HCT116 (cell line): ENCODE results near the gene FMN1. TPM values are rescaled to one million over a fixed set of nuclear protein-coding genes. Genes with fewer than 3 reads are reported as not detected.
A peak's percentile ranks its signal among the peaks of the same experiment; 100 is the strongest.

ENCODE experiments used
- ATAC-seq: fragments of 200-7000 bp; cut with Tn5 transposase; 2 replicates; pipeline ENCODE4 v1.9.1; 2020; ENCODE audit warnings: mild to moderate bottlenecking, moderate library complexity
- BruUV-seq: library from RNA; stranded (reverse); fragments of 400-500 nt; replicated peaks from 2 replicates; lab custom pipeline; 2021; lab: Mats Ljungman, UMichigan
- CTCF ChIA-PET: fragments of 300-600 bp; sonication (Branson Sonifier 250); formaldehyde crosslinking; loops from one replicate; lab custom pipeline; 2021; ENCODE audit warnings: antibody characterized with exemption; lab: Charles Lee
- POLR2A ChIA-PET: fragments of 300-600, 350-600 bp; sonication (Branson Sonifier 250); formaldehyde crosslinking; loops from one replicate; lab custom pipeline; 2021; ENCODE audit warnings: antibody characterized with exemption; lab: Charles Lee
- RAD21 ChIA-PET, 2 experiments: fragments of 300-600 bp; sonication (Branson Sonifier 250); formaldehyde crosslinking; loops; one replicate each; lab custom pipeline; 2023; ENCODE audit warnings: low total read pairs in 2 of 2; ENCODE audit not compliant: uncharacterized antibody in 2 of 2, unreplicated experiment in 2 of 2, low non-redundant PET in 1 of 2; lab: Charles Lee
- DNase-seq: peaks from one replicate; pipeline ENCODE4 v3.0.0-alpha.2; 2010; ENCODE audit warnings: low read depth, low spot score
- H2AFZ ChIP-seq: fragments of 200-600 bp; shearing (Covaris generic), sonication (generic); 2 replicates; pipeline ENCODE4 v1.6.1; 2017; ENCODE audit warnings: low read depth, mixed run types, mixed read lengths, antibody characterized with exemption, low read length; ENCODE audit not compliant: poor library complexity, severe bottlenecking
- H3K27ac ChIP-seq: 2 replicates; pipeline ENCODE4 v1.5.1; 2012; ENCODE audit warnings: low read depth, low read length
- H3K27me3 ChIP-seq: fragments of 200-600 bp; sonication (generic); 2 replicates; pipeline ENCODE4 v1.6.1; 2016; ENCODE audit warnings: mixed run types, low read length, mixed read lengths; ENCODE audit not compliant: insufficient read depth
- H3K36me3 ChIP-seq, 2 experiments: fragments of 200-500 bp in 1 of 2; fragments of 200-600 bp in 1 of 2; sonication (Bioruptor generic) in 1 of 2; sonication (generic) in 1 of 2; 2 replicates each; pipeline versions ENCODE4 v1.5.1 to v1.6.1; 2014 to 2016; ENCODE audit warnings: low read length in 2 of 2, inconsistent platforms in 1 of 2, mixed read lengths in 1 of 2, mixed run types in 1 of 2; ENCODE audit not compliant: insufficient read depth in 2 of 2, control insufficient read depth in 1 of 2
- H3K4me1 ChIP-seq, 2 experiments: fragments of 200-600 bp in 1 of 2; sonication (generic) in 1 of 2; 2 replicates each; pipeline versions ENCODE4 v1.5.1 to v1.6.1; 2012 to 2017; ENCODE audit warnings: low read length in 2 of 2, inconsistent platforms in 1 of 2, mild to moderate bottlenecking in 1 of 2, mixed read lengths in 1 of 2, mixed run types in 1 of 2, moderate library complexity in 1 of 2; ENCODE audit not compliant: insufficient read depth in 2 of 2, control insufficient read depth in 1 of 2
- H3K4me2 ChIP-seq: fragments of 200-600 bp; sonication (generic); 2 replicates; pipeline ENCODE4 v1.6.1; 2017; ENCODE audit warnings: mixed run types, low read length, mixed read lengths
- H3K4me3 ChIP-seq, 2 experiments: fragments of 200-600 bp in 1 of 2; sonication (generic) in 1 of 2; replicated peaks in 1 of 2; 2 replicates each; pipeline ENCODE4 v1.5.1; 2011 to 2016; ENCODE audit warnings: low read length in 2 of 2, control low read depth in 1 of 2, low read depth in 1 of 2, mild to moderate bottlenecking in 1 of 2, mixed read lengths in 1 of 2, mixed run types in 1 of 2
- H3K79me2 ChIP-seq: fragments of 200-600 bp; sonication (generic); 2 replicates; pipeline ENCODE4 v1.6.1; 2017; ENCODE audit warnings: mild to moderate bottlenecking, mixed run types, low read length, moderate library complexity, mixed read lengths; ENCODE audit not compliant: insufficient read depth
- H3K9ac ChIP-seq: fragments of 200-600 bp; sonication (generic); 2 replicates; pipeline ENCODE4 v1.6.1; 2016; ENCODE audit warnings: low read length, mixed read lengths
- H3K9me2 ChIP-seq: fragments of 200-600 bp; sonication (generic), shearing (Covaris generic); 2 replicates; pipeline ENCODE4 v1.6.1; 2017; ENCODE audit warnings: mixed run types, mild to moderate bottlenecking, moderate library complexity; ENCODE audit not compliant: insufficient read depth
- H3K9me3 ChIP-seq, 2 experiments: fragments of 200-500 bp in 1 of 2; fragments of 200-600 bp in 1 of 2; sonication (Bioruptor generic) in 1 of 2; sonication (generic) in 1 of 2; 2 replicates each; pipeline ENCODE4 v1.6.1; 2014 to 2017; ENCODE audit warnings: low read length in 2 of 2, mixed read lengths in 2 of 2, inconsistent platforms in 1 of 2, low read depth in 1 of 2, mild to moderate bottlenecking in 1 of 2, mixed run types in 1 of 2, moderate library complexity in 1 of 2; ENCODE audit not compliant: control insufficient read depth in 1 of 2, insufficient read depth in 1 of 2
- H4K20me1 ChIP-seq: fragments of 200-600 bp; sonication (generic), shearing (Covaris generic); 2 replicates; pipeline ENCODE4 v1.6.1; 2017; ENCODE audit warnings: mixed run types, mild to moderate bottlenecking, moderate library complexity; ENCODE audit not compliant: insufficient read depth
- EGR1 ChIP-seq: IDR thresholded peaks from 2 replicates; pipeline ENCODE4 v1.6.1; 2012; ENCODE audit warnings: low read depth
- EZH2 ChIP-seq: fragments of 200-600 bp; sonication (generic); IDR thresholded peaks from 2 replicates; pipeline ENCODE4 v1.6.1; 2017; ENCODE audit warnings: antibody characterized with exemption, mixed run types
- EZH2phosphoT487 ChIP-seq: fragments of 200-600 bp; IDR thresholded peaks from 2 replicates; pipeline ENCODE4 v1.6.1; 2018; ENCODE audit warnings: antibody characterized with exemption, borderline replicate concordance
- POLR2AphosphoS5 ChIP-seq: IDR thresholded peaks from 2 replicates; pipeline ENCODE4 v1.6.1; 2011; ENCODE audit warnings: mild to moderate bottlenecking, low read depth, low read length, moderate library complexity
- RAD21 ChIP-seq: IDR thresholded peaks from 2 replicates; pipeline ENCODE4 v1.6.1; 2012; ENCODE audit warnings: low read depth, mild to moderate bottlenecking
- SP1 ChIP-seq: IDR thresholded peaks from 2 replicates; pipeline ENCODE4 v1.6.1; 2012; ENCODE audit warnings: low read depth
- SRF ChIP-seq: IDR thresholded peaks from 2 replicates; pipeline ENCODE4 v1.6.1; 2012; ENCODE audit warnings: low read depth
- TCF7L2 ChIP-seq: IDR thresholded peaks from 2 replicates; pipeline ENCODE4 v1.7.0; 2011; ENCODE audit warnings: borderline replicate concordance, inconsistent platforms; ENCODE audit not compliant: insufficient read depth, insufficient read length; ENCODE audit errors: extremely low read depth
- YY1 ChIP-seq: IDR thresholded peaks from 2 replicates; pipeline ENCODE4 v1.6.1; 2011; ENCODE audit warnings: low read length, low read depth, moderate library complexity, mild to moderate bottlenecking; ENCODE audit not compliant: insufficient replicate concordance; ENCODE audit errors: extremely low read depth
- ZFX ChIP-seq: fragments of 450-650 bp; IDR thresholded peaks from 2 replicates; pipeline ENCODE4 v1.6.1; 2017
- intact Hi-C: fragments of 100-400 bp; cut with micrococcal nuclease; formaldehyde crosslinking; loops from 2 replicates; pipeline ENCODE4 v1.10.0; 2022
- total RNA-seq: library from RNA; stranded (reverse); gene quantifications from one replicate; pipeline ENCODE4 v1.2.1, GENCODE V29; 2021; ENCODE audit not compliant: unreplicated experiment
- TF ChIP-seq, protein P1 (sequence below): IDR thresholded peaks from 2 replicates; pipeline ENCODE4 v1.6.1; 2012
- TF ChIP-seq, protein P2 (sequence below): IDR thresholded peaks from 2 replicates; pipeline ENCODE4 v1.6.1; 2012
- TF ChIP-seq, protein P3 (sequence below): IDR thresholded peaks from 2 replicates; pipeline ENCODE4 v1.6.1; 2011; ENCODE audit warnings: mild to moderate bottlenecking, low read length, moderate library complexity; ENCODE audit not compliant: insufficient replicate concordance; ENCODE audit errors: extremely low read depth
- TF ChIP-seq, protein P4 (sequence below), 3 experiments: fragments of 200-600 bp in 1 of 3; sonication (generic) in 1 of 3; IDR thresholded peaks in 2 of 3; conservative IDR thresholded peaks in 1 of 3; 2 replicates each; pipeline ENCODE4 v1.5.1; 2012 to 2017; ENCODE audit warnings: low read depth in 2 of 3, low read length in 2 of 3, antibody characterized with exemption in 1 of 3, borderline replicate concordance in 1 of 3, control low read depth in 1 of 3, mild to moderate bottlenecking in 1 of 3, mixed read lengths in 1 of 3, mixed run types in 1 of 3, moderate library complexity in 1 of 3; ENCODE audit not compliant: insufficient read depth in 1 of 3

The FMN1 gene
- total RNA-seq, 1 experiment from 2014 or later: 0.39 TPM

DNA sequence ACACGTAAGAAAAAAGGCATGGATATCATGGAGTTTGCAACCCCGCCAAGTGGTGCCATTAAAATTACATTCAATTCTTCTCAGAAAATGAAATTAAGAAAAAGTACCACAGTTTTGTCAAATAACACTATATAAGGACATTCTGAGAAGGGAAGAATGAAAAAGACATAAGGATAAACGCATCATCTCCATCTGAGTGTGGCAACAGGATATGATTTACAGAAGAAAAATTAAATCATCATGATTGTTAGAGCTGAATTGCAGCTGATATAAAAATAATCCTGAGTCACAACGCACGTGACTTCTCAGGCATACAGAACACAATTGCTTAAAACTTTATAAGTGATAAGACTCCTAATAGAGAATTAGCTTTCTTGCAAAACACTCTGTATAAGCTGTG is 342.9 kb downstream of the FMN1 start:
- intact Hi-C loops: no loop called here

DNA sequence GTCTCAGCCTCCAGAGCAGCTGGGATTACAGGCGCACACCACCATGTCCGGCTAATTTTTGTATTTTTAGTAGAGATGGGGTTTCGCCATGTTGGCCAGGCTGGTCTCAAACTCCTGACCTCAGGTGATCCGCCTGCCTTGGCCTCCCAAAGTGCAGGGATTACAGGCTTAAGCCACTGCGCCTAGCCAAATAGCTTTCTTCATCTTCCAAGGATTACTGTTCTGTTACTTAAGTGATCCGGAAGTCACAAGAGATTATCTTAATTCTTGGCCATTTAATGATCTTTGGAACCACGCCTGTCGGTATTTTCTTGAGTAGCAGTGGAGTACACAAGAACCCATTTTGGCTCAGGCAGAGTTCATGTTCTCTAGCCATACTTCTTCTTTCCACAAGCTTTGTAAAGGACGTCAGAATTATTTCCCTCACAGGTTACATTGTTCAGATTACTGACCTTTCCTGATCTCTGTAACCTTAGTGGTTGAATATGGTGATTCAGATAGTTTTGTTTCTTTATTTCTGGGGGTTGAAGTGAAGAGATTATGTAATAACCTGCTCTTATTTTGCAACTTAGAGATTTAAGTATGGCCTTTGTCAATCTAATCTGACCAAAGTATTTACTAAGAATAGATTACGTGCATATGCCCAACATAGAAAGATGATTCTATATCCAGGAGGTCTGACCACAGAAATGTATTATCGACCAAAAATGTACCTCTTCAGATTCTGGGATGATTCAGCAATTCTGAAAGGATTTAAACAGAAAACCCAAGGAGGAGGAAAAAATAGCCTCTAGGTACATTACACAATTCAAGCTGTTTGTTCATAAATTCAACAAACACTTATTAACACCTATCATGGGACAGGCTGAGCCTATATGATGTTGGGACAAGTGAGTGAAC is 344.5 kb downstream of the FMN1 start:
- no peaks in the 10 kb centered on the region for H3K27me3 ChIP-seq
- RAD21 ChIA-PET: no interaction called here
- H3K4me2 ChIP-seq: 0 out of 2 replicates have a peak overlapping the region, but pooled peaks have one; percentile 4
- H3K27ac ChIP-seq: no peak overlapping the region
- no peaks in the 10 kb centered on the region for H4K20me1 ChIP-seq
- H2AFZ ChIP-seq: peak overlapping the region; percentile 1
- H3K9ac ChIP-seq: no peak overlapping the region
- POLR2A ChIA-PET: no interaction called here
- CTCF ChIA-PET: no interaction called here
- DNase-seq (no peak), ATAC-seq (no peak)
- no peaks in the 10 kb centered on the region for H3K36me3 ChIP-seq
- intact Hi-C loops: no loop called here
- BruUV-seq: no TSS peak
- no peaks in the 10 kb centered on the region for H3K9me2 ChIP-seq
- no peak overlapping the region for H3K4me3 ChIP-seq
- no peaks in the 10 kb centered on the region for H3K9me3 ChIP-seq
- H3K4me1 ChIP-seq: peaks cover 0 to 18% of the 10 kb centered on the region in 2 experiments; a peak in 2 of 4 replicates
- H3K79me2 ChIP-seq: no peaks in the 10 kb centered on the region
- TF ChIP-seq, protein P1, sequence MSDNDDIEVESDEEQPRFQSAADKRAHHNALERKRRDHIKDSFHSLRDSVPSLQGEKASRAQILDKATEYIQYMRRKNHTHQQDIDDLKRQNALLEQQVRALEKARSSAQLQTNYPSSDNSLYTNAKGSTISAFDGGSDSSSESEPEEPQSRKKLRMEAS: no peak
- TF ChIP-seq EZH2phosphoT487 (no peak), POLR2AphosphoS5 (no peak), EZH2 (no peak), YY1 (no peak), ZFX (no peak), SRF (no peak), RAD21 (no peak), SP1 (no peak), TCF7L2 (no peak), EGR1 (no peak)
- TF ChIP-seq, protein P2, sequence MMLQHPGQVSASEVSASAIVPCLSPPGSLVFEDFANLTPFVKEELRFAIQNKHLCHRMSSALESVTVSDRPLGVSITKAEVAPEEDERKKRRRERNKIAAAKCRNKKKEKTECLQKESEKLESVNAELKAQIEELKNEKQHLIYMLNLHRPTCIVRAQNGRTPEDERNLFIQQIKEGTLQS: no peak
- TF ChIP-seq, protein P3, sequence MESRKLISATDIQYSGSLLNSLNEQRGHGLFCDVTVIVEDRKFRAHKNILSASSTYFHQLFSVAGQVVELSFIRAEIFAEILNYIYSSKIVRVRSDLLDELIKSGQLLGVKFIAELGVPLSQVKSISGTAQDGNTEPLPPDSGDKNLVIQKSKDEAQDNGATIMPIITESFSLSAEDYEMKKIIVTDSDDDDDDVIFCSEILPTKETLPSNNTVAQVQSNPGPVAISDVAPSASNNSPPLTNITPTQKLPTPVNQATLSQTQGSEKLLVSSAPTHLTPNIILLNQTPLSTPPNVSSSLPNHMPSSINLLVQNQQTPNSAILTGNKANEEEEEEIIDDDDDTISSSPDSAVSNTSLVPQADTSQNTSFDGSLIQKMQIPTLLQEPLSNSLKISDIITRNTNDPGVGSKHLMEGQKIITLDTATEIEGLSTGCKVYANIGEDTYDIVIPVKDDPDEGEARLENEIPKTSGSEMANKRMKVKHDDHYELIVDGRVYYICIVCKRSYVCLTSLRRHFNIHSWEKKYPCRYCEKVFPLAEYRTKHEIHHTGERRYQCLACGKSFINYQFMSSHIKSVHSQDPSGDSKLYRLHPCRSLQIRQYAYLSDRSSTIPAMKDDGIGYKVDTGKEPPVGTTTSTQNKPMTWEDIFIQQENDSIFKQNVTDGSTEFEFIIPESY: no peak
- TF ChIP-seq, protein P4, sequence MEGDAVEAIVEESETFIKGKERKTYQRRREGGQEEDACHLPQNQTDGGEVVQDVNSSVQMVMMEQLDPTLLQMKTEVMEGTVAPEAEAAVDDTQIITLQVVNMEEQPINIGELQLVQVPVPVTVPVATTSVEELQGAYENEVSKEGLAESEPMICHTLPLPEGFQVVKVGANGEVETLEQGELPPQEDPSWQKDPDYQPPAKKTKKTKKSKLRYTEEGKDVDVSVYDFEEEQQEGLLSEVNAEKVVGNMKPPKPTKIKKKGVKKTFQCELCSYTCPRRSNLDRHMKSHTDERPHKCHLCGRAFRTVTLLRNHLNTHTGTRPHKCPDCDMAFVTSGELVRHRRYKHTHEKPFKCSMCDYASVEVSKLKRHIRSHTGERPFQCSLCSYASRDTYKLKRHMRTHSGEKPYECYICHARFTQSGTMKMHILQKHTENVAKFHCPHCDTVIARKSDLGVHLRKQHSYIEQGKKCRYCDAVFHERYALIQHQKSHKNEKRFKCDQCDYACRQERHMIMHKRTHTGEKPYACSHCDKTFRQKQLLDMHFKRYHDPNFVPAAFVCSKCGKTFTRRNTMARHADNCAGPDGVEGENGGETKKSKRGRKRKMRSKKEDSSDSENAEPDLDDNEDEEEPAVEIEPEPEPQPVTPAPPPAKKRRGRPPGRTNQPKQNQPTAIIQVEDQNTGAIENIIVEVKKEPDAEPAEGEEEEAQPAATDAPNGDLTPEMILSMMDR (IDR thresholded peaks at IDR 0.05 in 2 of 3, conservative IDR thresholded peaks at IDR 0.05 in 1 of 3; ENCODE audit: borderline replicate concordance in 1 of 3, insufficient read depth in 1 of 3, low read depth in 2 of 3, low read length in 2 of 3): no peak

More for the DNA sequence above, 342.9 kb downstream of the FMN1 start:
- no peak for TF ChIP-seq EZH2phosphoT487
- Histone ChIP-seq H3K4me2 (no peak overlapping the region), H3K36me3 (no peaks in the 10 kb centered on the region), H3K27ac (no peak overlapping the region), H2AFZ (no peak overlapping the region), H4K20me1 (no peaks in the 10 kb centered on the region), H3K79me2 (no peaks in the 10 kb centered on the region), H3K9me3 (no peaks in the 10 kb centered on the region), H3K4me1 (peaks cover 9 to 32% of the 10 kb centered on the region in 2 experiments; a peak in 3 of 4 replicates), H3K27me3 (no peaks in the 10 kb centered on the region), H3K9ac (no peak overlapping the region), H3K9me2 (no peaks in the 10 kb centered on the region), H3K4me3 (no peak overlapping the region)
- DNase-seq: no peak
- ChIA-PET POLR2A (interaction anchor here (1.6 kb wide), 1 partner anchor 16 kb away, joined by 4 read pairs; no protein-coding TSS in a partner anchor), RAD21 (no interaction called here), CTCF (no interaction called here)
- ATAC-seq: no peak
- no TSS peak for BruUV-seq
